Measurements from ENCODE around the gene ABI3BP. TPM values are rescaled to one million over a fixed set of nuclear protein-coding genes. Genes with fewer than 3 reads are reported as not detected.

The ABI3BP gene
- total RNA-seq, 1 experiment from 2014 or later = 23.4 TPM

DNA sequence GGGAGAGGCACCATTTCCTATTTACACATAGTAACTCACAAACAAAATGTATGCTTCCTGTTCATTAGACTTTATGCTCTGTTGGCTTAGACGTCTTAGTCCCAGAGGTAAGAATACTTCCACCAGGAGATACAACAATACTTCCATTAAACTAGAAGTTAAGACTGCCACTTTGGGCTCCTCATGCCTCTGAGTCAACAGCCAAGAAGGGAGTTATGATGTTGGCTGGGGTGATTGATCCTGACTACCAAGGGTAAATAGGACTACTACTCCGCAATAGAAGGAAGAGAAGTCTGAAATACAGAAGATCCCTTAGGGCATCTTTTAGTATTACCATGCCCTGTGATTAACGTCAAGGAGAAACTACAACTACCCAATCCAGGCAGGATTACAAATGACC is 43.5 kb upstream of the ABI3BP start:
- peak overlapping the region; percentile 46 for H2AFZ ChIP-seq (ENCODE audit: low read length)
- no peak for DNase-seq
- CTCF ChIA-PET = no interaction called here

DNA sequence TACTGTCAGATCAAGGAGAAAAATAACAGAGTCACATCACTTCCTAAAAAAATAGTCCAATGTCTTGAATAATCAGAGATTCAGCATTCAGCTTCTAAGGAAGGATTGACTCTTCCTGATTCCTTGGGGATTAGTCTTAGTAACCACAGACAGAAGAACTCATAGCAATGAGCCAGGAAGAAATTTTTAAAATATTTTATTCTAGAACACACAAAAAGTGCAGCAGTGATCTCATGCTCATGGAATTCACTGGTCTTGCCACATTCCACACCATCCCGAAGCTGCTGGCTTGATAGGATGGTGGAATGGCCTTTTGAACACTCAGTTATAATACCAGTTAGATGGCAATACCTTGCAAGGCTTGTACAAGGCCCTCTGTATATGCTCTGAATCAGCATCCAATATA is 43.0 kb upstream of the ABI3BP start:
- Histone ChIP-seq H3K27ac (ENCODE audit: low read length) (peak overlapping the region; percentile 65), H3K4me3 (ENCODE audit: low read length) (0 out of 2 replicates have a peak overlapping the region, but pooled peaks have one; percentile 0), H4K20me1 (ENCODE audit: low read length) (no peaks in the 10 kb centered on the region), H3K9me3 (ENCODE audit: low read length) (0 out of 2 replicates have a peak, but pooled peaks cover 6% of the 10 kb centered on the region), H3K27me3 (ENCODE audit: low read length) (no peaks in the 10 kb centered on the region), H3F3A (ENCODE audit: low read length, unreplicated experiment) (peaks cover 16% of the 10 kb centered on the region), H3K4me2 (ENCODE audit: low read length) (peak overlapping the region; percentile 61), H3K9ac (ENCODE audit: low read length) (no peak overlapping the region), H3K79me2 (ENCODE audit: low read length) (no peaks in the 10 kb centered on the region), H3K36me3 (ENCODE audit: low read depth, low read length) (no peaks in the 10 kb centered on the region), H3K4me1 (ENCODE audit: insufficient read depth, low read length) (peaks cover 45% of the 10 kb centered on the region), H3K9me2 (replicated peaks; ENCODE audit: low read length) (no peaks in the 10 kb centered on the region), H2AFZ (ENCODE audit: low read length) (peak overlapping the region; percentile 46; the same call in 1 of the 2 replicates)
- ChIA-PET POLR2A (ENCODE audit: unreplicated experiment) (interaction anchor here (0.6 to 0.7 kb wide), 3 partner anchors 43 to 1135 kb away, joined by 3 to 5 read pairs (median 3); partner anchors contain the start of gene ABI3BP), CTCF (interaction anchor here (1.1 kb wide), 1 partner anchor 160 kb away, joined by 3 read pairs; no protein-coding TSS in a partner anchor)
- DNase-seq (peak; percentile 99), ATAC-seq (peak; percentile 96)
- no TSS peak for BruUV-seq (replicated peaks)
- intact Hi-C loops (cut with micrococcal nuclease) = loop anchor here (1.0 to 5.0 kb wide), 4 partner anchors 36 to 160 kb away; partner anchors contain the start of gene ABI3BP
- TF ChIP-seq EZH2 (IDR thresholded peaks at IDR 0.05; ENCODE audit: low read length, unreplicated experiment) (no peak), EZH2phosphoT487 (IDR thresholded peaks at IDR 0.05; ENCODE audit: borderline replicate concordance, low read length) (no peak)
- TF ChIP-seq, protein P1, sequence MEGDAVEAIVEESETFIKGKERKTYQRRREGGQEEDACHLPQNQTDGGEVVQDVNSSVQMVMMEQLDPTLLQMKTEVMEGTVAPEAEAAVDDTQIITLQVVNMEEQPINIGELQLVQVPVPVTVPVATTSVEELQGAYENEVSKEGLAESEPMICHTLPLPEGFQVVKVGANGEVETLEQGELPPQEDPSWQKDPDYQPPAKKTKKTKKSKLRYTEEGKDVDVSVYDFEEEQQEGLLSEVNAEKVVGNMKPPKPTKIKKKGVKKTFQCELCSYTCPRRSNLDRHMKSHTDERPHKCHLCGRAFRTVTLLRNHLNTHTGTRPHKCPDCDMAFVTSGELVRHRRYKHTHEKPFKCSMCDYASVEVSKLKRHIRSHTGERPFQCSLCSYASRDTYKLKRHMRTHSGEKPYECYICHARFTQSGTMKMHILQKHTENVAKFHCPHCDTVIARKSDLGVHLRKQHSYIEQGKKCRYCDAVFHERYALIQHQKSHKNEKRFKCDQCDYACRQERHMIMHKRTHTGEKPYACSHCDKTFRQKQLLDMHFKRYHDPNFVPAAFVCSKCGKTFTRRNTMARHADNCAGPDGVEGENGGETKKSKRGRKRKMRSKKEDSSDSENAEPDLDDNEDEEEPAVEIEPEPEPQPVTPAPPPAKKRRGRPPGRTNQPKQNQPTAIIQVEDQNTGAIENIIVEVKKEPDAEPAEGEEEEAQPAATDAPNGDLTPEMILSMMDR (conservative IDR thresholded peaks at IDR 0.05; ENCODE audit: low read depth, low read length) = no peak

More for the DNA sequence above, 43.5 kb upstream of the ABI3BP start:
- intact Hi-C loops (cut with micrococcal nuclease) = loop anchor here (1.0 to 5.0 kb wide), 4 partner anchors 36 to 160 kb away; partner anchors contain the start of gene ABI3BP
- Histone ChIP-seq H3K4me3 (ENCODE audit: low read length) (0 out of 2 replicates have a peak overlapping the region, but pooled peaks have one; percentile 0), H3K36me3 (ENCODE audit: low read depth, low read length) (no peaks in the 10 kb centered on the region), H3K9me2 (replicated peaks; ENCODE audit: low read length) (no peaks in the 10 kb centered on the region), H3K27me3 (ENCODE audit: low read length) (no peaks in the 10 kb centered on the region), H3K4me2 (ENCODE audit: low read length) (peak overlapping the region; percentile 61), H3K9me3 (ENCODE audit: low read length) (0 out of 2 replicates have a peak, but pooled peaks cover 6% of the 10 kb centered on the region), H3K4me1 (ENCODE audit: insufficient read depth, low read length) (peaks cover 45% of the 10 kb centered on the region), H3F3A (ENCODE audit: low read length, unreplicated experiment) (peaks cover 16% of the 10 kb centered on the region), H3K27ac (ENCODE audit: low read length) (peak overlapping the region; percentile 65), H3K9ac (ENCODE audit: low read length) (no peak overlapping the region), H4K20me1 (ENCODE audit: low read length) (no peaks in the 10 kb centered on the region), H3K79me2 (ENCODE audit: low read length) (no peaks in the 10 kb centered on the region)
- no peak; the same call in 1 of the 2 replicates for ATAC-seq
- no peak for TF ChIP-seq EZH2 (IDR thresholded peaks at IDR 0.05; ENCODE audit: low read length, unreplicated experiment)
- TF ChIP-seq, protein P1 (conservative IDR thresholded peaks at IDR 0.05; ENCODE audit: low read depth, low read length) = no peak
- TF ChIP-seq EZH2phosphoT487 (IDR thresholded peaks at IDR 0.05; ENCODE audit: borderline replicate concordance, low read length) = no peak
- BruUV-seq (replicated peaks) = TSS peak; percentile 99
- POLR2A ChIA-PET (ENCODE audit: unreplicated experiment) = interaction anchor here (0.6 kb wide), 1 partner anchor 48 kb away, joined by 3 read pairs; no protein-coding TSS in a partner anchor

DNA sequence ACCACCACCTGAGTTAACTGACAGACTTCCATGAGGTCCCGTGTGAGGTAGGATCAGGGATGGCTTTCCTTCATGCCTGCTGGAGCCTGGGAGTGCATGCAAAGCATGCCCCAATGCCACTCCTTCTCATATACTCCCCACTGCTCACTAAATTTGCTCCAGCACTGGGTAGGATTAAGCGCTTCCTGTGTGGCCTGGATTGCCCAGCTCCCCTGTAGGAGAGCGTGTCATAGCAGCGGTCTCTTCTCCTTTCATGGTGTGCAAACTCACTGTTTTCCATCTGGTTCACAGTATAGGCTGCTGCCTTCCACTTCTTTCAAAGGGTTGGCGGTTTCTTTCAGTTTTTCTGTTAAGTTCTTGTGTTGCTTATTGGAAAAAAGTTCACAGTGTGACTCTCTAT is 34.1 kb upstream of the ABI3BP start:
- no peak for TF ChIP-seq EZH2phosphoT487 (IDR thresholded peaks at IDR 0.05; ENCODE audit: borderline replicate concordance, low read length)
- no peak for ATAC-seq
- Histone ChIP-seq H3K9ac (ENCODE audit: low read length) (no peak overlapping the region), H3K9me2 (replicated peaks; ENCODE audit: low read length) (no peaks in the 10 kb centered on the region), H3K4me1 (ENCODE audit: insufficient read depth, low read length) (no peaks in the 10 kb centered on the region), H3K4me3 (ENCODE audit: low read length) (no peak overlapping the region), H3K36me3 (ENCODE audit: low read depth, low read length) (no peaks in the 10 kb centered on the region), H3K27me3 (ENCODE audit: low read length) (no peaks in the 10 kb centered on the region), H2AFZ (ENCODE audit: low read length) (no peak overlapping the region), H4K20me1 (ENCODE audit: low read length) (no peaks in the 10 kb centered on the region), H3K9me3 (ENCODE audit: low read length) (0 out of 2 replicates have a peak, but pooled peaks cover 9% of the 10 kb centered on the region), H3K4me2 (ENCODE audit: low read length) (no peak overlapping the region), H3F3A (ENCODE audit: low read length, unreplicated experiment) (no peaks in the 10 kb centered on the region), H3K27ac (ENCODE audit: low read length) (no peak overlapping the region), H3K79me2 (ENCODE audit: low read length) (no peaks in the 10 kb centered on the region)
- intact Hi-C loops (cut with micrococcal nuclease) = no loop called here
- CTCF ChIA-PET = no interaction called here
- no TSS peak for BruUV-seq (replicated peaks)
- POLR2A ChIA-PET (ENCODE audit: unreplicated experiment) = no interaction called here
- DNase-seq = no peak
